ENCODE results near the gene GH2. TPM values are rescaled to one million over a fixed set of nuclear protein-coding genes. Genes with fewer than 3 reads are reported as not detected.

GH2 gene
- total RNA-seq, 4 donors from 2014 or later = not detected

DNA sequence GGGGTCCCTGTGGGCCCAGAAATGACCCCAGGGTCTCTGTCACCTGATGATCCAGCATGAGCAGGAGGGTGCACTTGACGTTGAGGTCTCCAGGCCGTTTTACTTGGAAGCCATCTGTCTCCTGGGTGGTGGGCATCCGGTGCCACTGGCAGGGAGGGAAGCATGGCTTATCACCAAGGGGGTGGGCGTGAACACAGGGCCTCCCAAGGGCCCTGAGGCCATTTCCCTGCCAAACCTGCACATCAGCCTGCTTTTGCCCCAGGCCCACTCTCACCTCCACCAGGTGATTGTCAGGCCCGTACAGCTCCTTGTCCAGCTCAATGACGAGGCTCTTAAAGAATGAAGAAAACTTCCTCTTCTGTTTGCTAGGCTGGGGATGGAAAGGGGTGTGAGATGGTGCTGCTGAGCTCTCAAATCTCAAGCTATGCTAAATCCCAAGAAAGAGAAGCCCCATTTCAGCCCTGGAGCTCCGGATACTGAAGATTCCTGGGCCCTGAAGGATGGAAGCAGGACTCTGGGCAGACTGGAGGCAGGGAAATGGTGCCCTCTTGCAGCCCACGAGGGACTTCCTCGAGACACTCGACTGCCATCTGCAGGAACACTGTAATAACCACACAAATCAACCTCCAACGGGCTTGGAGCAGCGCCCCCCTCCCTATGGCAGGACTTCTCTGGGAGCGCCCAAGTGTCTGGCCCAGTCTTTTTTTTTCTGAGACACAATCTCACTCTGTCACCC is 47.1 kb downstream of the GH2 start:
- peak overlapping the region in 2 of 4 donors; percentile 1 to 28 for H3K27ac ChIP-seq
- in situ Hi-C loops (cut with MboI; ENCODE audit: low pct_ligation_motif_present in 1 of 4, low pct_unique_long_range_greater_than_20kb in 1 of 4, low sequenced_read_pairs in 3 of 4) (no loop called here), intact Hi-C loops (cut with DNase I; ENCODE audit: low total_unique reads) (no loop called here)
- H3K36me3 ChIP-seq = peaks cover 0 to 57% (median 26%) of the 10 kb centered on the region in 4 donors
- H3K27me3 ChIP-seq = no peaks in the 10 kb centered on the region
- H3K9me3 ChIP-seq = no peaks in the 10 kb centered on the region
- TF ChIP-seq, protein P1, sequence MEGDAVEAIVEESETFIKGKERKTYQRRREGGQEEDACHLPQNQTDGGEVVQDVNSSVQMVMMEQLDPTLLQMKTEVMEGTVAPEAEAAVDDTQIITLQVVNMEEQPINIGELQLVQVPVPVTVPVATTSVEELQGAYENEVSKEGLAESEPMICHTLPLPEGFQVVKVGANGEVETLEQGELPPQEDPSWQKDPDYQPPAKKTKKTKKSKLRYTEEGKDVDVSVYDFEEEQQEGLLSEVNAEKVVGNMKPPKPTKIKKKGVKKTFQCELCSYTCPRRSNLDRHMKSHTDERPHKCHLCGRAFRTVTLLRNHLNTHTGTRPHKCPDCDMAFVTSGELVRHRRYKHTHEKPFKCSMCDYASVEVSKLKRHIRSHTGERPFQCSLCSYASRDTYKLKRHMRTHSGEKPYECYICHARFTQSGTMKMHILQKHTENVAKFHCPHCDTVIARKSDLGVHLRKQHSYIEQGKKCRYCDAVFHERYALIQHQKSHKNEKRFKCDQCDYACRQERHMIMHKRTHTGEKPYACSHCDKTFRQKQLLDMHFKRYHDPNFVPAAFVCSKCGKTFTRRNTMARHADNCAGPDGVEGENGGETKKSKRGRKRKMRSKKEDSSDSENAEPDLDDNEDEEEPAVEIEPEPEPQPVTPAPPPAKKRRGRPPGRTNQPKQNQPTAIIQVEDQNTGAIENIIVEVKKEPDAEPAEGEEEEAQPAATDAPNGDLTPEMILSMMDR (IDR thresholded peaks at IDR 0.05) = peak in 4 of 5 experiments; percentile 42 to 56 (median 50)
- no peak for TF ChIP-seq EP300 (IDR thresholded peaks at IDR 0.05; ENCODE audit: low read depth)
- peaks cover 10 to 41% (median 28%) of the 10 kb centered on the region in 4 donors for H3K4me1 ChIP-seq
- no peak overlapping the region for H3K4me3 ChIP-seq
- WGBS, 2 donors (ENCODE audit: low coverage in 1 of 2) = 31% methylated on average over 13 of the region's 13 CpGs; no CpG with 5 or more reads in 1 of the 2 donors
- no peak for DNase-seq

DNA sequence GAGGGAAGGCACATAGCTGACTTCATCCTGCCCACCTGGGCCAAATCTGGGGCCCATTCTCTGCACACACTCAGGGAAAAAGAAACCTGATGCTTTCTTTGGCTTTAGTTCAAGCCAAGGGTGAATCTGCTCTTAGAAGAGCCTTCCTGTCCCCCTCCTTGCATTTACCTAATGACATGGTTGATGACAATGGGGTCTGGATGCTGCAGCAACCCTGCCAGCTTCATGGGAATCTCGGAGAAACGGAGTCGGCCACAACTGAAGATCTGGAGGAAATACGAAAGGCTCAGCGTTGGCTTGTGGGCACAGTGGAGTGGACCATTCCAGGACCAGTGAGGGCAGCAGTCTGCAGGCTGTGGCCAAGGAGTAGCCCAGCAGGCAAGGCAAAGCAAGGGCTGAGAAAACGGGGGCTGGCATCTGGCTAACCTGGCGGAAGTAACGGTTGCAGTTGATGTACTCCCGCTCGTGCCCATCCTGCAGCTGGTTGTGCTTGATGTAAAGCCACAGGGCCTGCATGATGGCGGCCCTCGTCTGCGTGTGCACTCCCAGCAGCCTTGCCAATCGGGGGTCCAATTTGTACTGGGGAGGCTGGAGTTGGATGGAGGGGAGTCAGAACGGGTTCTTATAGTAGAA is 47.9 kb downstream of the GH2 start:
- Histone ChIP-seq H3K4me1 (peaks cover 8 to 41% (median 23%) of the 10 kb centered on the region in 4 donors), H3K4me3 (no peak overlapping the region), H3K9me3 (no peaks in the 10 kb centered on the region), H3K27ac (no peak overlapping the region), H3K36me3 (peaks cover 0 to 62% (median 29%) of the 10 kb centered on the region in 4 donors), H3K27me3 (no peaks in the 10 kb centered on the region)
- intact Hi-C loops (cut with DNase I; ENCODE audit: low total_unique reads) (no loop called here), in situ Hi-C loops (cut with MboI; ENCODE audit: low pct_ligation_motif_present in 1 of 4, low pct_unique_long_range_greater_than_20kb in 1 of 4, low sequenced_read_pairs in 3 of 4) (no loop called here)
- DNase-seq = no peak
- TF ChIP-seq POLR2AphosphoS5 (IDR thresholded peaks at IDR 0.05) (no peak), POLR2A (IDR thresholded peaks at IDR 0.05) (no peak), EP300 (IDR thresholded peaks at IDR 0.05; ENCODE audit: low read depth) (no peak)
- TF ChIP-seq, protein P1 (IDR thresholded peaks at IDR 0.05) = no peak
- 76 to 89% methylated on average over 5 to 15 of the region's 15 CpGs for WGBS, 2 donors (ENCODE audit: low coverage in 1 of 2)

DNA sequence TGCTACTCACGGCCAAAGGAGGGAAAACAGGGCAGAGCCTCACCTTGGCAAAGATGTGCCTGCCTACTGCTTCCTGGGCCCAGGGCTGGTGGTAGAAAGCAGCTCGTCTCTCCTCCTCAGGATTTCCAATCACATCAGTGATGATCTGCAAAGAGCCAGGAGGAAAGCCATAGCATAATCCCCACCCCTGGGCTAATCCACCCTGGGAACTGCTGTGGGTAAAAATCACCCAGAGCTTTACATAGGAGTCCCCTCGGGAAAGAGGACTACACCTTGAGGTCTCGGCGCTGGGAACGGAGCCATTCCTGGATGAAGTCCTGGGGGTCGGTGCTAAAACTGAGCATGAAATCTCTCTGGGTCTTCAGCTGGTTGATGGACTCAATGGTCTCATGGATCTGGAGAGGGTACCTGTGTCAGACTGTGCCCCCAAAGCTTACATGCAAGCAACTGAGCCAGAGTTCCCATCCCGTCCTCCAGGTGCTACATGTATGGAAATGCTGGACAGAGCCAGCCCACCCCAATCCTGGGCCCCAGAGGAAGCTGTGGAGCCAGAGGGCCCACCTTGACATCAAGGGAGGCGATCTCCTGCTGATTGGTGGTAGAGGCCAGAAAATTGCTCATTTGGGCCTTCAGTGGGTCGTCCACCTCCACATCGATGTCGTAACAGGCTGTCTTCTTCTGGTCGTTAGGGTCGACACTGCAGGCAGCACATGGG is 48.6 kb downstream of the GH2 start:
- intact Hi-C loops (cut with DNase I; ENCODE audit: low total_unique reads) = no loop called here
- peaks cover 13 to 41% (median 22%) of the 10 kb centered on the region in 4 donors for H3K4me1 ChIP-seq
- TF ChIP-seq EP300 (IDR thresholded peaks at IDR 0.05; ENCODE audit: low read depth) = no peak
- TF ChIP-seq, protein P1 (IDR thresholded peaks at IDR 0.05) = no peak
- TF ChIP-seq POLR2A (IDR thresholded peaks at IDR 0.05) = no peak
- no peak for TF ChIP-seq POLR2AphosphoS5 (IDR thresholded peaks at IDR 0.05)
- H3K9me3 ChIP-seq = no peaks in the 10 kb centered on the region
- no peaks in the 10 kb centered on the region for H3K27me3 ChIP-seq
- in situ Hi-C loops (cut with MboI; ENCODE audit: low pct_ligation_motif_present in 1 of 4, low pct_unique_long_range_greater_than_20kb in 1 of 4, low sequenced_read_pairs in 3 of 4) = no loop called here
- 84 to 88% methylated on average over 3 to 14 of the region's 14 CpGs for WGBS, 2 donors (ENCODE audit: low coverage in 1 of 2)
- H3K4me3 ChIP-seq = no peak overlapping the region
- DNase-seq = no peak
- H3K36me3 ChIP-seq = peaks cover 0 to 62% (median 29%) of the 10 kb centered on the region in 4 donors
- no peak overlapping the region for H3K27ac ChIP-seq

DNA sequence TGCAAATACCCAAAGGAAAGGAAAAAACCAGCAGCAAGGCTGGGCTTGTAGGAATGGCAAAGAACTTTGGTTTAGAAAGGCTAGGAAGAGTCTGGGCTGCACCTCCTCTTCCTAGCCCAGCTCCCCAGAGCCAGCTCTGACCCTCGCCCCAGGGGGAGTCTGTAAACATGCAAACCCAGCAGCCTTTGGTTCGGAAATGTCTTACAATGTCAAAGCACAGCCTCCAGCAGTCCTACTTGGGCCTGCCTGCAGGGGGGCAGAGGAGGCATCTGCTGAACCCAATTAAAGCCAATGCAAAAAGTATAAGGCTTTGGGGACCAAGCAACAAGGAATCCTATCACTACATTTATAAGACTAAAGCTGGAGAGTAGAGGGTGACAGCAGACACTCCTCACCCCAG is 49.3 kb downstream of the GH2 start:
- no peak for DNase-seq
- H3K4me1 ChIP-seq = peaks cover 8 to 37% (median 20%) of the 10 kb centered on the region in 4 donors
- no peak overlapping the region for H3K4me3 ChIP-seq
- in situ Hi-C loops (cut with MboI; ENCODE audit: low pct_ligation_motif_present in 1 of 4, low pct_unique_long_range_greater_than_20kb in 1 of 4, low sequenced_read_pairs in 3 of 4) = no loop called here
- TF ChIP-seq POLR2AphosphoS5 (IDR thresholded peaks at IDR 0.05) (no peak), EP300 (IDR thresholded peaks at IDR 0.05; ENCODE audit: low read depth) (no peak), POLR2A (IDR thresholded peaks at IDR 0.05) (no peak)
- TF ChIP-seq, protein P1 (IDR thresholded peaks at IDR 0.05) = no peak
- no peaks in the 10 kb centered on the region for H3K27me3 ChIP-seq
- 76% methylated on average over 2 of the region's 2 CpGs; no CpG with 5 or more reads in 1 of the 2 donors for WGBS, 2 donors (ENCODE audit: low coverage in 1 of 2)
- no peak overlapping the region for H3K27ac ChIP-seq
- peaks cover 0 to 62% (median 29%) of the 10 kb centered on the region in 4 donors for H3K36me3 ChIP-seq
- no peaks in the 10 kb centered on the region for H3K9me3 ChIP-seq
- intact Hi-C loops (cut with DNase I; ENCODE audit: low total_unique reads) = no loop called here

Measured in transverse colon (tissue), 4 donors.